GM19043 (cell line): ENCODE results near the gene KBTBD7.

Experiments
- ATAC-seq: cut with Tn5 transposase; IDR thresholded peaks from one replicate; pipeline ENCODE4 v1.9.1; 2021; ENCODE audit warnings: low read depth; ENCODE audit not compliant: unreplicated experiment

KBTBD7 gene

GRCh38 chr13:41144576-41144975, 49.8 kb downstream of the KBTBD7 start:
- ATAC-seq: no peak
